GM18526 (cell line): ENCODE measurements around the gene FRRS1.

Source experiments
- POLR2A ChIP-seq: IDR thresholded peaks from 3 replicates; pipeline ENCODE4 v1.6.1; 2011; ENCODE audit not compliant: insufficient read length; ENCODE audit errors: extremely low read depth

FRRS1 gene

GRCh38 chr1:99749504-99750347 lies 16.7 kb downstream of the FRRS1 start:
- TF ChIP-seq POLR2A: no peak

- no peak for TF ChIP-seq POLR2A
Observed at GRCh38 chr1:99748419-99748818, 18.0 kb downstream of the FRRS1 start.

- no peak for TF ChIP-seq POLR2A
Observed at GRCh38 chr1:99745684-99746083, 20.8 kb downstream of the FRRS1 start.

- TF ChIP-seq POLR2A: no peak
Observed at GRCh38 chr1:99745061-99745460, 21.4 kb downstream of the FRRS1 start.

GRCh38 chr1:99740141-99740540 lies 26.3 kb downstream of the FRRS1 start:
- TF ChIP-seq POLR2A: no peak

GRCh38 chr1:99738858-99739465 lies 27.5 kb downstream of the FRRS1 start:
- no peak for TF ChIP-seq POLR2A

GRCh38 chr1:99737016-99737415 lies 29.4 kb downstream of the FRRS1 start:
- no peak for TF ChIP-seq POLR2A

- no peak for TF ChIP-seq POLR2A
Observed at GRCh38 chr1:99735852-99736251, 30.6 kb downstream of the FRRS1 start.

- no peak for TF ChIP-seq POLR2A
Observed at GRCh38 chr1:99731384-99731783, 35.1 kb downstream of the FRRS1 start.

- TF ChIP-seq POLR2A: no peak
Observed at GRCh38 chr1:99728494-99729235, 37.8 kb downstream of the FRRS1 start.

GRCh38 chr1:99727575-99728185 lies 38.8 kb downstream of the FRRS1 start:
- no peak for TF ChIP-seq POLR2A

- no peak for TF ChIP-seq POLR2A
Observed at GRCh38 chr1:99726818-99727217, 39.6 kb downstream of the FRRS1 start.

- no peak for TF ChIP-seq POLR2A
Observed at GRCh38 chr1:99726407-99726806, 40.0 kb downstream of the FRRS1 start.

GRCh38 chr1:99725996-99726395 lies 40.4 kb downstream of the FRRS1 start:
- TF ChIP-seq POLR2A: no peak

GRCh38 chr1:99723251-99723650 lies 43.2 kb downstream of the FRRS1 start:
- no peak for TF ChIP-seq POLR2A
